Measurements from ENCODE around the gene CXorf66. TPM values are rescaled to one million over a fixed set of nuclear protein-coding genes. Genes with fewer than 3 reads are reported as not detected.

Gene CXorf66, protein sequence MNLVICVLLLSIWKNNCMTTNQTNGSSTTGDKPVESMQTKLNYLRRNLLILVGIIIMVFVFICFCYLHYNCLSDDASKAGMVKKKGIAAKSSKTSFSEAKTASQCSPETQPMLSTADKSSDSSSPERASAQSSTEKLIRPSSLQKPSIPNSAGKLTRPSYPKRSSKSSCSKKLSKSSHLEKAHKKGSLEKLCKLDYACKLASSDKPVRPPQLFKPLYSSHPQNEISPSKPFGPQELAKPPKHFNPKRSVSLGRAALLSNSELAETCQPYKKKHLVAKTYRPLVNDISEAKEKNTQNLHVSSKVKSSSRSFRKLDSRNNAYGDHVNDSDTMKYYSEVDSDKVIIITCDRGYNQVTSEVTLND
- total RNA-seq = not detected
- long read RNA-seq, donor 1 = 0 reads
- long read RNA-seq, donor 2 = 0 reads

GRCh38 chrX:139965421-139965820 lies at the start of gene CXorf66:
CXorf66 (minus strand) TSS chrX:139965521; CDS start chrX:139965496, 25 bp downstream.
- no peak within 1 kb of the TSS for H3K4me3 ChIP-seq
- intact Hi-C loops (cut with DNase I, micrococcal nuclease) = no loop called here
- H3K9me3 ChIP-seq = no peaks in the 10 kb centered on the region
- ATAC-seq (no peak), DNase-seq (no peak)
- no peaks in the 10 kb centered on the region for H3K36me3 ChIP-seq (ENCODE audit: low read depth)
- no peaks in the 10 kb centered on the region for H3K4me1 ChIP-seq (ENCODE audit: low read depth)
- TF ChIP-seq CTCF (IDR thresholded peaks at IDR 0.05) = no peak

GRCh38 chrX:139982856-139983255 lies 17.5 kb upstream of the CXorf66 start:
- Histone ChIP-seq H3K4me1 (ENCODE audit: low read depth) (no peaks in the 10 kb centered on the region), H3K9me3 (no peaks in the 10 kb centered on the region), H3K4me3 (no peak overlapping the region), H3K36me3 (ENCODE audit: low read depth) (no peaks in the 10 kb centered on the region)
- no peak for TF ChIP-seq CTCF (IDR thresholded peaks at IDR 0.05)
- intact Hi-C loops (cut with DNase I, micrococcal nuclease) = no loop called here
- no peak for DNase-seq
- no peak for ATAC-seq

DNA sequence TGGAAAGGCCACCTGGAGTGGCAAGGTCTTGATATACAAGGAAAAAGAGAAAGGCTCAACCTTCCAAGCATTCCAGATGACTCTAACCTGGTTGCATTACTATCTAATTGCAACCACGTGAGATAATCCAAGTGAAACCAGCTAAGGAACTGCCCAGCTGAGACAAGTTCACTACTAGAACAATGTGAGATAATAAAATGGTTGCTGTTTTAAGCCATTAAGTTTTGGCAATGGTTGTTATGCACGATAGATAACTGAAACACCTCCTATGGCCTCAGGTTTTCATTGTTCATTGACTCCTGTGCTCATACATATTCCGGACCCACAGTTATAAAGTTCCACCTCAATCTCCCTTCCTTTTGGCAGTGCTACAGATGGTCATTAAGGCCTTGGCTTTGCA lies 9.2 kb upstream of the CXorf66 start:
- no peak for ATAC-seq
- no peaks in the 10 kb centered on the region for H3K4me1 ChIP-seq (ENCODE audit: low read depth)
- H3K36me3 ChIP-seq (ENCODE audit: low read depth) = no peaks in the 10 kb centered on the region
- intact Hi-C loops (cut with DNase I, micrococcal nuclease) = no loop called here
- DNase-seq = no peak
- H3K4me3 ChIP-seq = no peak overlapping the region
- TF ChIP-seq CTCF (IDR thresholded peaks at IDR 0.05) = no peak
- no peaks in the 10 kb centered on the region for H3K9me3 ChIP-seq

DNA sequence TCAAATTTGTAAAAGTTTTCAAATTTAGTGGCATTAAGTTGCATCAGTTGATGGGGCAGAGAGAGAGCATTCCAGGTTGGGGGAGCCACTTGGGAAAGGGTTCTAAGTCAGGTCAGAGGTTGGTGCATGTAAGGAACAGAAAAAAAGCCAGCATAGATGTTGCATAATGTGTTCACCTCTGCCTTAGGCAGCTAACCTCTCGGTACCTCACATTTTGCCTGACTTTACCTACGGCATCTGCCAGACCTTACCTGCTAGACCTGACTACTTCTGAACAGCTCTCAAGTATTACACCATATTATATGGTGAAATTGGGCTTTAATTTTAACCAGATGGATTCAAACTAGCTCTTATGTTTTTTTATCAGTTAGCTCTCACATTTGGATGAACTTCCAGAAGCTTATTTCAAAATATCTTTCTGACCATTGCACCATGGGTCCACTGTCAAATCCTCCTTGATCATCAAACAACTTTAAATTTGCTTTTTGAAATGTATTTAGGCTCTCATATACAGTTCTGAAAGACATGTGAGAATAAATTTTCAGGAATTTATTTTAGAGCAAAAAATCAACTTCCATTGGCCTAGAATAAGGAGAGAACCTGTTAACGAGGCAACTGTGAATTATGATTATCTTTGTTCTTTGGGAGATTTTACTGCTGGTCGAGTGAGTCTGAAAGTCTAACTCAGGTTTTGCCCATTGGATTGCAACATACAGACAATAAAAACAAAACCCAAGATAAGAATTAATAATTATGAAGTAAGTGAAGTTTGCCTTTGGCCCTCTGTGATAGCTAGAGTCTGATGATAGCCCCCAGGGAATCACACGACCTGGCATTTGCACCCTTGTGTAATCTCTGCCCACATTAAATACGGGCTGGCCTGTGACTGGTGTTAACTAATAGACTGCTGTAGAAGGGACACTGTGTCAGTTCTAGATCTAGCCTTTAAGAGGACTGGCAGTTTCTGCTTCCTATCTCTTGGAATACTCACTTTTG lies 7.6 kb upstream of the CXorf66 start:
- TF ChIP-seq CTCF (IDR thresholded peaks at IDR 0.05) = no peak
- intact Hi-C loops (cut with DNase I, micrococcal nuclease) = no loop called here
- H3K9me3 ChIP-seq = no peaks in the 10 kb centered on the region
- DNase-seq = no peak
- H3K36me3 ChIP-seq (ENCODE audit: low read depth) = no peaks in the 10 kb centered on the region
- no peaks in the 10 kb centered on the region for H3K4me1 ChIP-seq (ENCODE audit: low read depth)
- no peak overlapping the region for H3K4me3 ChIP-seq
- ATAC-seq = no peak

DNA sequence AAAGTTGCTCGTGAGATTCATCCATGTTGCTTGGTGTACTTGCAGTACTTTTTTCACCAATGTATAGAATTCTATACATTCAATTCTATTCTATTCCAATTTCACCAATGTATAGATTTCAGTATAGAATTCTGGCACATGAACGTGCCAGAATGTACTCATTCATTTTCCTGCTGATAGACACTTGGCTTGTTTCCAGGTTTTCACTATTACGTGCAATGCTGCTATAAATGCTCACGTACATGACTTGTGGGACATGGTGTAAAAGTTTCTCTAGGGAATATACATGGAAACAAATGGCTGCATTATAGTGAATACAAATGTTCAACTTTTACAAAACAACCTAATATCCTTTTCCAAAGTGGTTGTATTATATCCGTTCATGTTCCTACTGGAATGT lies 6.8 kb upstream of the CXorf66 start:
- Histone ChIP-seq H3K4me3 (no peak overlapping the region), H3K9me3 (no peaks in the 10 kb centered on the region), H3K36me3 (ENCODE audit: low read depth) (no peaks in the 10 kb centered on the region), H3K4me1 (ENCODE audit: low read depth) (no peaks in the 10 kb centered on the region)
- intact Hi-C loops (cut with DNase I, micrococcal nuclease) = no loop called here
- DNase-seq (no peak), ATAC-seq (no peak)
- no peak for TF ChIP-seq CTCF (IDR thresholded peaks at IDR 0.05)

Data from mucosa of descending colon (tissue), 3 donors.